Ovary (tissue), 3 donors: Measurements from ENCODE around the gene BICDL1.

Experiments
- POLR2A ChIP-seq: fragments of 450-650 bp; IDR thresholded peaks from one replicate; pipeline ENCODE4 v1.6.1; 2017; ENCODE audit warnings: antibody characterized with exemption, mild to moderate bottlenecking, moderate library complexity
- TF ChIP-seq, protein P1 (sequence below), 3 donors: fragments of 450-650 bp in 2 of 3; fragments of 200-600 bp in 1 of 3; IDR thresholded peaks; one replicate each; pipeline versions ENCODE4 v1.5.1 to v1.8.0; 2016 to 2022; ENCODE audit warnings: antibody characterized with exemption in 3 of 3, mild to moderate bottlenecking in 1 of 3
- donor health status: DM: no; HTN: no; CAD: no.

DNA sequence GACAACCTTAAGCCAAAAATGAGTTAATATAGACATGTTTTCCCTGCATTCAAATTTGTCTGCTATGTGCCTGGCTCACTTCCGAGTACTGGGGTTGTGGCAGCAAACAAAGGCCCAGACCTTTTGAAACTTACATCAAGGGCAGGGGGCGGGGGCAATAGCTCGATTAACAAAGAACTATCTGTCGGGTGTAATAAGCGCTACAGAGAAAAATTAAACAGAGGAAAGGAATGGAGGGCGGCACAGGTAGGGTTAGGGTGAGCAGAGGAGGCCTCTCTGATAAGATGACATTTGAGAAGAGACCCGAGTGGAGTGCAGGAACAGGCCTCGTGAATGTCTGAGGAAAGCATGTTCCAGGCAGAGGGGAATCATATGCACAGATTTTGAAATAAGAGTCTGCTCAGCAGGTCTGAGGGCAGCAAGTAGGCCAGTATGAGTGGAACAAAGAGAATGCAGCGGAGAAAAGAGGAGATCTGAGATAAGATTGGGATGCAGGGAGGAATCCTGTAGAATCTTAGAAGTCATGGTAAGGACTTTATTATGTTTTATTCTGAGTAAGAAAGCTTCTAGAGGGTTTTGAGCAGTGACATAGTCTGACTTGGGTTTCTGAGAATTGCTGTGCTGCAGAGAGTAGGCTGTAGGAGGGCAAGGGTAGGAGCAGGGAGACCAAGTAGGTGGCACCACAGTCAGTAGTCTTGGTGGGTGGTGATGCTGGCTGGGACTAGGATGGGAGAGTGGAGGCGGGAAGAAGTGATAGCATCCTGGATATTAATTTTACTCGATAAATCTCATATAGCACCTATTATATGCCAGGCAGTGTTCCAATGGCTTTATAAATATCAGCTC lies 52.6 kb downstream of the BICDL1 start:
- TF ChIP-seq POLR2A = no peak
- TF ChIP-seq, protein P1, sequence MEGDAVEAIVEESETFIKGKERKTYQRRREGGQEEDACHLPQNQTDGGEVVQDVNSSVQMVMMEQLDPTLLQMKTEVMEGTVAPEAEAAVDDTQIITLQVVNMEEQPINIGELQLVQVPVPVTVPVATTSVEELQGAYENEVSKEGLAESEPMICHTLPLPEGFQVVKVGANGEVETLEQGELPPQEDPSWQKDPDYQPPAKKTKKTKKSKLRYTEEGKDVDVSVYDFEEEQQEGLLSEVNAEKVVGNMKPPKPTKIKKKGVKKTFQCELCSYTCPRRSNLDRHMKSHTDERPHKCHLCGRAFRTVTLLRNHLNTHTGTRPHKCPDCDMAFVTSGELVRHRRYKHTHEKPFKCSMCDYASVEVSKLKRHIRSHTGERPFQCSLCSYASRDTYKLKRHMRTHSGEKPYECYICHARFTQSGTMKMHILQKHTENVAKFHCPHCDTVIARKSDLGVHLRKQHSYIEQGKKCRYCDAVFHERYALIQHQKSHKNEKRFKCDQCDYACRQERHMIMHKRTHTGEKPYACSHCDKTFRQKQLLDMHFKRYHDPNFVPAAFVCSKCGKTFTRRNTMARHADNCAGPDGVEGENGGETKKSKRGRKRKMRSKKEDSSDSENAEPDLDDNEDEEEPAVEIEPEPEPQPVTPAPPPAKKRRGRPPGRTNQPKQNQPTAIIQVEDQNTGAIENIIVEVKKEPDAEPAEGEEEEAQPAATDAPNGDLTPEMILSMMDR (IDR thresholded peaks at IDR 0.05) = no peak
